Muscle of leg (tissue), 11 donors: ENCODE measurements around the gene GNA12. TPM values are rescaled to one million over a fixed set of nuclear protein-coding genes. Genes with fewer than 3 reads are reported as not detected.

ENCODE experiments used
- DNase-seq: peaks from one replicate; pipeline ENCODE4 v3.0.0; 2013
- H3K27ac ChIP-seq: one replicate; pipeline ENCODE4 v1.5.1; 2013; ENCODE audit warnings: mild to moderate bottlenecking, low read length, control low read depth
- H3K27me3 ChIP-seq: one replicate; pipeline ENCODE4 v1.6.1; 2013; ENCODE audit warnings: low read length; ENCODE audit not compliant: control insufficient read depth, insufficient read depth
- H3K36me3 ChIP-seq: one replicate; pipeline ENCODE4 v1.6.1; 2013; ENCODE audit warnings: low read length; ENCODE audit not compliant: control insufficient read depth, insufficient read depth
- H3K4me1 ChIP-seq: one replicate; pipeline ENCODE4 v1.6.1; 2013; ENCODE audit warnings: low read length; ENCODE audit not compliant: control insufficient read depth, insufficient read depth
- H3K4me3 ChIP-seq: one replicate; pipeline ENCODE4 v1.5.1; 2013; ENCODE audit warnings: low read length, control low read depth
- H3K9me3 ChIP-seq: replicated peaks from 2 replicates; pipeline ENCODE4 v1.6.1; 2013; ENCODE audit warnings: low read depth, low read length; ENCODE audit not compliant: control insufficient read depth
- WGBS: methylation state at CpG from one replicate; pipeline ENCODE4 v1.1.5; 2013; ENCODE audit warnings: missing lambda C conversion rate; ENCODE audit not compliant: insufficient coverage; 5-methylcytosine and 5-hydroxymethylcytosine counted together
- polyA plus RNA-seq, 8 donors: library from polyadenylated mRNA; unstranded; fragments of 120-200 nt; gene quantifications; one replicate each; pipeline versions ENCODE4 v1.2.1 to v1.2.3, GENCODE V29; 2013; ENCODE audit warnings: inconsistent platforms in 1 of 8, low replicate concordance in 1 of 8; ENCODE audit not compliant: insufficient read length in 8 of 8, insufficient read depth in 1 of 8
- total RNA-seq: library from RNA; stranded (reverse); fragments of 120-200 nt; gene quantifications from one replicate; pipeline ENCODE4 v1.2.4, GENCODE V29; 2013

The GNA12 gene
- total and polyA plus RNA-seq, 9 donors, result 6.6 to 40.4 (median 31.6) TPM

- DNase-seq, result no peak
- Histone ChIP-seq H3K36me3 (peaks cover 19% of the 10 kb centered on the region), H3K4me1 (peaks cover 19% of the 10 kb centered on the region), H3K27me3 (no peaks in the 10 kb centered on the region), H3K4me3 (no peak overlapping the region), H3K27ac (no peak overlapping the region), H3K9me3 (no peaks in the 10 kb centered on the region)
- WGBS, result no CpG with 5 or more reads among the region's 2 CpGs
These were observed 17.3 kb downstream of the GNA12 start for GRCh38 chr7:2826771-2827170.

- no peaks in the 10 kb centered on the region for H3K9me3 ChIP-seq
- H3K4me3 ChIP-seq, result no peak overlapping the region
- peak overlapping the region; percentile 70 for H3K27ac ChIP-seq
- no peaks in the 10 kb centered on the region for H3K27me3 ChIP-seq
- 48% methylated on average over 19 of the region's 20 CpGs for WGBS
- H3K36me3 ChIP-seq, result peaks cover 14% of the 10 kb centered on the region
- H3K4me1 ChIP-seq, result peaks cover 21% of the 10 kb centered on the region
- peak; percentile 68 for DNase-seq
These were observed 18.4 kb downstream of the GNA12 start for GRCh38 chr7:2825559-2826227.

- H3K4me3 ChIP-seq, result no peak overlapping the region
- WGBS, result 59% methylated on average over 8 of the region's 16 CpGs
- no peak for DNase-seq
- H3K27ac ChIP-seq, result peak overlapping the region; percentile 70
- peaks cover 21% of the 10 kb centered on the region for H3K4me1 ChIP-seq
- no peaks in the 10 kb centered on the region for H3K27me3 ChIP-seq
- H3K9me3 ChIP-seq, result no peaks in the 10 kb centered on the region
- peaks cover 6% of the 10 kb centered on the region for H3K36me3 ChIP-seq
These were observed 19.2 kb downstream of the GNA12 start for GRCh38 chr7:2824678-2825461.

- no peak overlapping the region for H3K27ac ChIP-seq
- 83% methylated on average over 16 of the region's 16 CpGs for WGBS
These were observed 20.0 kb downstream of the GNA12 start for GRCh38 chr7:2824026-2824677.

GRCh38 chr7:2823130-2823529 lies 21.0 kb downstream of the GNA12 start:
- H3K27me3 ChIP-seq, result no peaks in the 10 kb centered on the region
- no peaks in the 10 kb centered on the region for H3K9me3 ChIP-seq
- no peak overlapping the region for H3K27ac ChIP-seq
- 88% methylated on average over 3 of the region's 5 CpGs for whole genome bisulfite sequencing
- peaks cover 2% of the 10 kb centered on the region for H3K36me3 ChIP-seq
- H3K4me3 ChIP-seq, result no peak overlapping the region
- H3K4me1 ChIP-seq, result peaks cover 32% of the 10 kb centered on the region
- no peak for DNase-seq

More at GRCh38 chr7:2824026-2824677, 20.0 kb downstream of the GNA12 start:
- H3K36me3 ChIP-seq, result peaks cover 5% of the 10 kb centered on the region
- H3K27me3 ChIP-seq, result no peaks in the 10 kb centered on the region
- no peaks in the 10 kb centered on the region for H3K9me3 ChIP-seq
- H3K4me3 ChIP-seq, result no peak overlapping the region
- peaks cover 22% of the 10 kb centered on the region for H3K4me1 ChIP-seq
- DNase-seq, result no peak

- WGBS, result 100% methylated on average over 4 of the region's 10 CpGs
- Histone ChIP-seq H3K9me3 (no peaks in the 10 kb centered on the region), H3K4me1 (peaks cover 33% of the 10 kb centered on the region), H3K27ac (no peak overlapping the region), H3K27me3 (no peaks in the 10 kb centered on the region), H3K4me3 (no peak overlapping the region), H3K36me3 (no peaks in the 10 kb centered on the region)
- no peak for DNase-seq
These were observed 22.1 kb downstream of the GNA12 start for GRCh38 chr7:2821842-2822507.

- Histone ChIP-seq H3K36me3 (no peaks in the 10 kb centered on the region), H3K9me3 (no peaks in the 10 kb centered on the region), H3K4me3 (no peak overlapping the region), H3K4me1 (peaks cover 33% of the 10 kb centered on the region), H3K27ac (peak overlapping the region; percentile 1), H3K27me3 (no peaks in the 10 kb centered on the region)
- WGBS, result 50% methylated on average over 4 of the region's 12 CpGs
- DNase-seq, result no peak
These were observed 22.8 kb downstream of the GNA12 start for GRCh38 chr7:2821161-2821841.

GRCh38 chr7:2820508-2820934 lies 23.6 kb downstream of the GNA12 start:
- H3K27ac ChIP-seq, result peak overlapping the region; percentile 1
- WGBS, result 94% methylated on average over 3 of the region's 4 CpGs
- DNase-seq, result no peak
- no peaks in the 10 kb centered on the region for H3K27me3 ChIP-seq
- H3K9me3 ChIP-seq, result no peaks in the 10 kb centered on the region
- peaks cover 29% of the 10 kb centered on the region for H3K4me1 ChIP-seq
- no peak overlapping the region for H3K4me3 ChIP-seq
- no peaks in the 10 kb centered on the region for H3K36me3 ChIP-seq

GRCh38 chr7:2819954-2820397 lies 24.1 kb downstream of the GNA12 start:
- WGBS, result 96% methylated on average over 13 of the region's 16 CpGs
- no peaks in the 10 kb centered on the region for H3K27me3 ChIP-seq
- H3K27ac ChIP-seq, result no peak overlapping the region
- H3K4me1 ChIP-seq, result peaks cover 24% of the 10 kb centered on the region
- no peak for DNase-seq
- no peak overlapping the region for H3K4me3 ChIP-seq
- H3K36me3 ChIP-seq, result no peaks in the 10 kb centered on the region
- H3K9me3 ChIP-seq, result no peaks in the 10 kb centered on the region
